Activated naive CD4-positive, alpha-beta T cell treated with anti-CD3 and anti-CD28 coated beads, Interleukin-2, amount 50 U/mL, for 24 hours (primary cell): ENCODE data around the gene CXCL17.

Experiments used
- H3K27ac Mint-ChIP-seq: one replicate; pipeline ENCODE4 v1.8.0; 2021; ENCODE audit warnings: mild to moderate bottlenecking, mixed read lengths
- H3K27me3 Mint-ChIP-seq: one replicate; pipeline ENCODE4 v1.8.0; 2021; ENCODE audit warnings: mixed read lengths
- H3K36me3 Mint-ChIP-seq: one replicate; pipeline ENCODE4 v1.8.0; 2021; ENCODE audit warnings: mixed read lengths
- H3K4me1 Mint-ChIP-seq: one replicate; pipeline ENCODE4 v1.8.0; 2021; ENCODE audit warnings: mixed read lengths
- H3K4me3 Mint-ChIP-seq: one replicate; pipeline ENCODE4 v1.8.0; 2021; ENCODE audit warnings: mild to moderate bottlenecking, mixed read lengths
- H3K9me3 Mint-ChIP-seq: one replicate; pipeline ENCODE4 v1.8.0; 2021; ENCODE audit warnings: mixed read lengths

CXCL17 gene

DNA sequence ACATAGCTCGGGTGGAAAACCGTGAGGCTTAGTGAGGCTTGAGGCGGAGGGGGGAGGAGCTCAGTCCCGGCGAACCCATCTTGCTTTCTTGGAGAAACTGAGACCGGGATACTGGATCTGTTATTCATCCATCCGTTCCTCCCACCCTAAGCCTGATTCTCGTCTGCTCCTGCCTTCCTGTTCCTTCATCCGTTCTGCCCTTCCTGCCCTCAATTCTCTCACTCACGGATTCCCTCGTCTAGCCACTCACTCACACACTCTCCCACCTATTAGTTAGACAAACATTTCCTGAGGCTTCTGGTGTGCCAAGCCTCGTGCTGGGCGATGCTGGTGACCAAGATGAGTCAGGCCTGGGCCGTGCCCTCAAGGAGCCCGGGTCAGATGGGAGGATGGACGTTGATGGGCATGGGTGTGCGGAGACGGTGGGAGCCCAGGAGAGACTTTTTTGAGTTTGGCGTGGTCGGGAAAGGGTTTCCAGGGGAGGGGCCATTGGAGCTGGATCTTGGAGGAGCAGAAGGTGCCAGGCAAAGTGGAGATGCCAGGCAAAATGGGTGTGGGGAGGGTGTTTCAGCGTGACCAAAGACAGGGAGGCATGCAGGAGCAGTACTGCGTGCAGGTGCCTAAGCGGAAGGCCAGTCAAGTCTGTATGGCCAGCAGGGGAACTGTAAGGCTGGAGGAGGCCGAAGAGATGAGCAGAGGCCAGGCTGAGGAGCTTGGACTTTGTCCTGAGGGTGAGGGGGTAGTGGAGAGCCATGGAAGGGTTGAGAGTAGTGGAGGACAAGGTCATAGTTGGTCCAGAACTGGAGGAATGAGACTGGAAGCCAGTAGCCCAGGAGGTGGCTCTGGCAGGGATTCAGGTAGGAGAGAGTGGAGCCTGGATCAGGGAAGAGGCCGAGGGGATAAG is 45.2 kb downstream of the CXCL17 start:
- Mint-ChIP-seq H3K27ac (peak overlapping the region; percentile 92), H3K27me3 (no peaks in the 10 kb centered on the region), H3K9me3 (no peaks in the 10 kb centered on the region), H3K4me1 (peaks cover 31% of the 10 kb centered on the region), H3K36me3 (no peaks in the 10 kb centered on the region), H3K4me3 (peak overlapping the region; percentile 94)

DNA sequence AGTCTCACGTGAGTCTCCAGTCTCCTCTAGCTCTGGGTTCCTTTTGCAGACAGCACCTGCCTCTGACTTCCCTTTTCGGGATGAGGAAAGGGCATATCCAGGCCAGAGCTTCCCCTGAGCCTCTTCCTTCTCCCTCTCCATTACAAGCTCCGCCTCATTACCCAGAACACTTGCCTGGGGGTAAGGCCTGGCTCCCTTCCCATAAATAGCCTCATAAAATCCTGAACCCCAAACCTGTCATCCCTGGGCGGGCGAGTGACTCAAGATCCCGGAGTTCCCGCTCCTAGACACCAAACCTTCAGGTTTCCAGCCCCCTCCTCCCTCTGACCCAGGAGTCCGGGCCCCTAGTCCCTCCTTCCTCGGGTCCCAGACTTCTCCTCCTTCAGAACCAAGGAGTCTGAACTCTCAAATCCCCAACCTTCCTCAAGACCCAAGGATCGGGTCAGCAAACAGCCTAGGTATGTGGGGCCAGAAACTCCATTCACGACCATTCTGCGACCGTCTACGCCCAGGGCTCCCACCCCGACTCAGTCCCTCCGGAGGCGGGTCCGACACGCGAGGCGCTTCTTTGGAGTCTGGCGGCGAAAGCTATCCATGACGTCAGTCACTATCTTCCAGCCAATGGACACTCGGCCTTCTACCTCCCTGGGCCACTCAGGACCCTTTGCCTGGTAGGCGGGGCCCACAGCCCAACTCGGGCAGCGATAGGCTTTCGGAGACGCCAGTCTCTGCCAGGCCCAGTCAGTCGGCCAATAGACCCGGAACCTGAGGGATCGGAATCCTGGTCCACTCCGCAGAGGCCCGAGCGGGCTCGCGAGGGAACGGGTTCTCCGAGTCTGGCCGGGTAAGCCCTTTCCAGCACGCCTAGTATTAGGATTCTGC is 46.1 kb downstream of the CXCL17 start:
- Mint-ChIP-seq H3K4me1 (peaks cover 31% of the 10 kb centered on the region), H3K9me3 (no peaks in the 10 kb centered on the region), H3K36me3 (no peaks in the 10 kb centered on the region), H3K27ac (peak overlapping the region; percentile 92), H3K4me3 (peak overlapping the region; percentile 94), H3K27me3 (no peaks in the 10 kb centered on the region)

DNA sequence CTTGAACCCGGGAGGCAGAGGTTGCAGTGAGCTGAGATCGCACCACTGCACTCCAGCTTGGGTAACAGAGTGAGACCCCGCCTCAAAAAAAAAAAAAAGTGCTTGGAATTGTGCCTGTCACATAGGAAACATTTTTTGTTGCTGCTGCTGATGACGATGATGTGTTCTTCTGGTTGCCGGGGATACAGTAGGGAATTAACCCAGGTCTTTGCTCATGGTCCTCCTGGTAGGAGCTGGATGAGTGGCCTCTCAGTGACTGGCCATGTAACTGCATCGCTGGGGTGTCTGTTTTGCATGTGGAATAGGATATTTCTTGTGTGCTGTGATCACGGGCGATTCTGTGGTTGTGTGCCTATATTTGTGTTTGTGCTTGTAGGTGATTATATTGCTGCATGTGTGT is 48.0 kb downstream of the CXCL17 start:
- H3K4me1 Mint-ChIP-seq = peaks cover 25% of the 10 kb centered on the region
- H3K4me3 Mint-ChIP-seq = no peak overlapping the region
- no peaks in the 10 kb centered on the region for H3K9me3 Mint-ChIP-seq
- H3K27ac Mint-ChIP-seq = no peak overlapping the region
- peaks cover 6% of the 10 kb centered on the region for H3K27me3 Mint-ChIP-seq
- H3K36me3 Mint-ChIP-seq = no peaks in the 10 kb centered on the region

DNA sequence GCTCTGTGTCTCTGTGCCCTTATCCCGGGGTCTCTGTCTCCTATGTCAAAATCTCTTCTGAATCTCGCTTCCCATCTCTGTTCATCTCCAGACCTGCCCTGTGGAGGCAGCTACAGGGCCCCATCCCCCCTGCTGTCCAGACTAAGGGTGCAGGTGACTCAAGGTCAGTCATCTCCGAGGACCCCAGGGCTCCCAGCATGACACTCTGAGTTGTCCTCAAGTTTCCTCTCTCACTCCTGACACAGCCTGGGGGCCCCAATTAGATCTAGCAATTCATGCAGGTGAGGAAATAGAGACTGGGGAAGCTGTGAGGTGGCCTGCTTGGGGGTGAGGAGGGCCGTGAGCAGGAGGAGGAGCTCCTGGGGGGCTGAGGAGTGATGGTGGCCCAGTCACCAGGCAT is 50.6 kb downstream of the CXCL17 start:
- no peak overlapping the region for H3K4me3 Mint-ChIP-seq
- no peaks in the 10 kb centered on the region for H3K36me3 Mint-ChIP-seq
- peaks cover 10% of the 10 kb centered on the region for H3K4me1 Mint-ChIP-seq
- no peaks in the 10 kb centered on the region for H3K9me3 Mint-ChIP-seq
- no peak overlapping the region for H3K27ac Mint-ChIP-seq
- peaks cover 10% of the 10 kb centered on the region for H3K27me3 Mint-ChIP-seq

DNA sequence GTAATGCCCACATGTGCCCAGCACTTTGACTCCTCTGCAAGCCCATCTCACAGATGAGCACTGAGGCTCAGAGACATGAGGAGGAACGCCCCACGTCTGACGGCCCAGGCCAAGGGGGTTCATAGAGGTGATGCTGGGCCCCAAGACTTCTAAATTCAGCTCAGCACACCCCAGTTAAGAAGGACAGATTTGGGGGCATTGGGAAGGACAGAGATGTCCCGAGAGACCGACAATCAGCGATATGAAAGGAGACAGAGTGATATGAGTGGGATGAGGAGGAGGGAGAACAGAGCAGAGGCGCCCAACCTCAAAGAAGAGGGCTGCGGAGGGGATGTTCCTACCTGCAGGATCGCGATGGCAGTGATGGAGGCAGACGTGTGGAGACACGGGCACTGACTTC is 52.8 kb downstream of the CXCL17 start, which contains the start of gene CNFN:
Gene CNFN (minus strand): TSS at position 399 of the 400 bp plus-strand sequence. CDS start 1,260 bp downstream, outside the sequence.
- H3K4me1 Mint-ChIP-seq = peaks cover 5% of the 10 kb centered on the region
- H3K36me3 Mint-ChIP-seq = no peaks in the 10 kb centered on the region
- H3K27ac Mint-ChIP-seq = no peak within 1 kb of the TSS
- H3K27me3 Mint-ChIP-seq = peaks cover 13% of the 10 kb centered on the region
- H3K9me3 Mint-ChIP-seq = no peaks in the 10 kb centered on the region
- H3K4me3 Mint-ChIP-seq = no peak within 1 kb of the TSS

DNA sequence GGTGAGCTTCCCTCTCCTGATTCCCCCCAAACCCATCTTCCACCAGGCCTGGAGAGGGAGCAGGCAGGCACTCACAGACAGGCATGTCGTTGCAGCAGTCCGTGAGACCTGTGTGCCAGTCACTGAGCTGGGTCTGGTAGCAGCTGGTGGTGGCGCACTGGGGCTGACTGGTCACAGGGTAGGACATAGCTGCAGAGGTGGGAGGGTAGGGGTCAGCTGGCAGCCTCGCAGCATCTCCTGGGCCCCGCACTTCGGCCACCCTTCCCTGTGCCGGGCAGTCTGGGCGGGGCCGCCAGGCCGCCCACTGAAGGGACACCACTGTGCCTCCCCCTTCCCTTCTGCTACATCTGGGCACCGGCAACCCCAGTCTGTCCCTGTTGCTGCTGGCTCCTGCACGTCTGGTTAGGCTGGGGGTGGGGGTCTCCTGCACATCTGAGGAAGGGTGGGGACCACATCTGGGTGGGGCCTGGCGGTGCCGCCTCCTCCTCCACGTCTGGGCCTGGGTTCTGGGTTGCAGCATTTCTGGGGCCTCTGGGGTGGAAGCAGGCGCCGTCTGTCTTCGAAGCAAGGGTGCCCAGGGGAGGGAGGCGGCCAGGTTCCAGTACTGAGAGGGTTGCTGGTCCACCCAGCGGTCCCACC is 53.8 kb downstream of the CXCL17 start:
- no peak overlapping the region for H3K4me3 Mint-ChIP-seq
- H3K27me3 Mint-ChIP-seq = peaks cover 13% of the 10 kb centered on the region
- no peaks in the 10 kb centered on the region for H3K9me3 Mint-ChIP-seq
- peaks cover 5% of the 10 kb centered on the region for H3K4me1 Mint-ChIP-seq
- H3K36me3 Mint-ChIP-seq = no peaks in the 10 kb centered on the region
- no peak overlapping the region for H3K27ac Mint-ChIP-seq

DNA sequence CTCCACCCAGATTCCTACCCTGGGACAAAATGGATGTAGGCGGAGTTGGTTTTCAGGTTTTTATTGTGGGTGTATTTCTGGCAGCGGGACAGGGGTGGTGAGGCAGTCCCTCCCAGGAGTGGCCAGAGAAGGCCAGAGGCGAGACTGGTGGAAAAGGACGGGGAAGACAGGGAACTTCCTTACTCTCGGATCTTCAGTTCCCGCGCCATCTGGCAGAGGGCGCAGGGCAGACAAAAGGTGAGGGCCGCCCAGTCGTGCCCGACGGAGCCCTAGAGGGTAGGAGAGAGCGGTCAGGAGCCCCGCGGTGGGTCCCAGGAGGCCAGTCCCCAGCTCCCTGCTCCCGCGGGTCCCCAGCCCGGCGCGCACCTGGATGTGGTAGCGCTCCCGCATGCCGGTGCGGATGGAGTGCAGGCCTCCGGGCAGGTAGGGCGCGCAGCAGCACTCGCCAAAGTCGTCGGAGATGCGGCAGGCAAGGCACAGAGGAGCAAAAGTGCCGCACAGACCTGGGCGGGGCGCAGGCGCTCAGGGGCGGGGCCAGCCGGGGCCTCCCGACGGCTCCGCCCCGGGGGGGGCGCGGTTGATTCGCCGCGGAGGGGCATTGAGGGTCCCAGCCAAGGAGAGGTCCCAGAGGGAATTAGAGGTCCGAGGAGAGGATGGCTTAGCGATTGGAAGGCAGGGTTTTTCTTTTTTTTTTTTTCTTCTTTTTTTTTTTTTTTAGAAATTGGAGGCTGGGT is 55.6 kb downstream of the CXCL17 start:
- H3K27ac Mint-ChIP-seq = no peak overlapping the region
- peaks cover 5% of the 10 kb centered on the region for H3K4me1 Mint-ChIP-seq
- H3K36me3 Mint-ChIP-seq = no peaks in the 10 kb centered on the region
- no peaks in the 10 kb centered on the region for H3K9me3 Mint-ChIP-seq
- peaks cover 21% of the 10 kb centered on the region for H3K27me3 Mint-ChIP-seq
- peak overlapping the region; percentile 48 for H3K4me3 Mint-ChIP-seq

DNA sequence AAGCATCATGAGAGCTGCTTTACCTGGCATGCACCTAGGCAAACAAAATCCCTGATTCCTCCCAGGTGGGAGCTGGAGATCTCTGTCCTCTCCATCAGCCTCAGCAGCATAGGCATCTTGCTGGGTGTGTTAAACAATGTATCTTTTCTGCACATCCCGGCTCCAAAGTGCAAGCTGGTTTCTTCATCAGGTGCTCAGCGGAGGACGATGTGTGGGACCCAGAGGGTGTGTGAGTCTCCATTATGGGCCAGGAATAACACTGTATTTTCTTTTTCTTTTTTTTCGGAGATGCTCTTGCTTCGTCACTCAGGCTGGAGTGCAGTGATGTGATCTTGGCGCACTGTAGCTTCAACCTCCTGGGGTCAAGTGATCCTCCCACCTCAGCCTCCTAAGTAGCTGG is 62.6 kb downstream of the CXCL17 start:
- Mint-ChIP-seq H3K4me3 (no peak overlapping the region), H3K27ac (no peak overlapping the region), H3K36me3 (peaks cover 2% of the 10 kb centered on the region), H3K9me3 (no peaks in the 10 kb centered on the region), H3K4me1 (peaks cover 7% of the 10 kb centered on the region), H3K27me3 (peaks cover 11% of the 10 kb centered on the region)
